Common myeloid progenitor, CD34-positive (primary cell): ENCODE results near the gene NEGR1.

Source experiments
- CTCF ChIA-PET: fragments of 350-600 bp; sonication (Branson Sonifier 250); formaldehyde crosslinking; loops from one replicate; lab custom pipeline; 2021; ENCODE audit warnings: antibody characterized with exemption; lab: Charles Lee
- POLR2A ChIA-PET: fragments of 350-600 bp; sonication (Branson Sonifier 250); formaldehyde crosslinking; loops from one replicate; lab custom pipeline; 2021; ENCODE audit warnings: antibody characterized with exemption; lab: Charles Lee
- DNase-seq, 3 donors: peaks; one replicate each; pipeline versions ENCODE4 v3.0.0 to v3.0.0-alpha.2; 2013
- H3K27ac ChIP-seq, 2 experiments: 1 replicate in 1 of 2; 2 replicates in 1 of 2; pipeline ENCODE4 v1.7.0; 2013; ENCODE audit warnings: inconsistent platforms in 2 of 2, low read length in 2 of 2, mild to moderate bottlenecking in 2 of 2, low read depth in 1 of 2, moderate library complexity in 1 of 2; ENCODE audit not compliant: severe bottlenecking in 2 of 2, insufficient read depth in 1 of 2, poor library complexity in 1 of 2
- H3K27me3 ChIP-seq, 5 experiments: replicated peaks in 2 of 5; 1 replicate in 3 of 5; 2 replicates in 2 of 5; pipeline versions ENCODE4 v1.6.1 to v1.7.0; 2013; ENCODE audit warnings: low read length in 4 of 5, mild to moderate bottlenecking in 2 of 5, moderate library complexity in 2 of 5, inconsistent platforms in 1 of 5; ENCODE audit not compliant: insufficient read depth in 5 of 5, control insufficient read depth in 4 of 5
- H3K36me3 ChIP-seq, 4 experiments: 1 replicate in 2 of 4; 2 replicates in 2 of 4; pipeline versions ENCODE4 v1.6.1 to v1.7.0; 2013; ENCODE audit warnings: low read length in 3 of 4, control low read depth in 1 of 4, mild to moderate bottlenecking in 1 of 4; ENCODE audit not compliant: control insufficient read depth in 4 of 4, insufficient read depth in 4 of 4
- H3K4me1 ChIP-seq, 4 experiments: 1 replicate in 3 of 4; 2 replicates in 1 of 4; pipeline versions ENCODE4 v1.6.1 to v1.7.1; 2013; ENCODE audit warnings: low read length in 3 of 4, mild to moderate bottlenecking in 3 of 4, control low read depth in 1 of 4, inconsistent platforms in 1 of 4, moderate library complexity in 1 of 4; ENCODE audit not compliant: control insufficient read depth in 4 of 4, insufficient read depth in 4 of 4; ENCODE audit errors: control extremely low read depth in 1 of 4
- H3K4me3 ChIP-seq, 7 experiments: 1 replicate in 4 of 7; 2 replicates in 3 of 7; pipeline versions ENCODE4 v1.5.1 to v1.7.0; 2013; ENCODE audit warnings: mild to moderate bottlenecking in 7 of 7, low read length in 6 of 7, moderate library complexity in 6 of 7, inconsistent platforms in 2 of 7, low read depth in 2 of 7, control low read depth in 1 of 7; ENCODE audit not compliant: insufficient read depth in 4 of 7, control insufficient read depth in 1 of 7; ENCODE audit errors: extremely low read depth in 1 of 7
- H3K9me3 ChIP-seq, 5 experiments: 1 replicate in 4 of 5; 2 replicates in 1 of 5; pipeline versions ENCODE4 v1.6.1 to v1.7.1; 2013; ENCODE audit warnings: low read length in 4 of 5, mild to moderate bottlenecking in 2 of 5, inconsistent platforms in 1 of 5, low read depth in 1 of 5, moderate library complexity in 1 of 5; ENCODE audit not compliant: control insufficient read depth in 4 of 5, insufficient read depth in 2 of 5; ENCODE audit errors: control extremely low read depth in 1 of 5
- WGBS: methylation state at CpG from one replicate; pipeline ENCODE4 v1.1.5; 2013; ENCODE audit not compliant: insufficient coverage; 5-methylcytosine and 5-hydroxymethylcytosine counted together

The NEGR1 gene

GRCh38 chr1:71762514-71763255 lies 519.7 kb downstream of the NEGR1 start:
- ChIA-PET CTCF (no interaction called here), POLR2A (no interaction called here)
- peaks cover 0 to 8% (median 2%) of the 10 kb centered on the region in 5 experiments for H3K9me3 ChIP-seq
- H3K4me1 ChIP-seq, result peaks cover 0 to 4% (median 0%) of the 10 kb centered on the region in 4 experiments
- no peaks in the 10 kb centered on the region for H3K27me3 ChIP-seq
- H3K27ac ChIP-seq, result no peak overlapping the region
- no CpG with 5 or more reads among the region's 1 CpG for WGBS
- H3K36me3 ChIP-seq, result no peaks in the 10 kb centered on the region
- no peak for DNase-seq
- H3K4me3 ChIP-seq, result no peak overlapping the region

- Histone ChIP-seq H3K9me3 (no peaks in the 10 kb centered on the region), H3K4me3 (no peak overlapping the region), H3K27ac (no peak overlapping the region), H3K36me3 (no peaks in the 10 kb centered on the region), H3K4me1 (no peaks in the 10 kb centered on the region), H3K27me3 (no peaks in the 10 kb centered on the region)
- 100% methylated on average over 1 of the region's 1 CpG for WGBS
- ChIA-PET POLR2A (no interaction called here), CTCF (interaction anchor here (0.5 to 0.9 kb wide), 2 partner anchors 79 to 174 kb away, joined by 3 read pairs; no protein-coding TSS in a partner anchor)
- no peak for DNase-seq
These were observed 526.9 kb downstream of the NEGR1 start for GRCh38 chr1:71755441-71755840.

- no peak overlapping the region for H3K27ac ChIP-seq
- H3K4me3 ChIP-seq, result no peak overlapping the region
- H3K4me1 ChIP-seq, result no peaks in the 10 kb centered on the region
- H3K9me3 ChIP-seq, result no peaks in the 10 kb centered on the region
- CTCF ChIA-PET, result no interaction called here
- H3K36me3 ChIP-seq, result no peaks in the 10 kb centered on the region
- DNase-seq, result no peak
- POLR2A ChIA-PET, result no interaction called here
- WGBS, result 100% methylated on average over 4 of the region's 4 CpGs
- H3K27me3 ChIP-seq, result no peaks in the 10 kb centered on the region
These were observed 528.6 kb downstream of the NEGR1 start for GRCh38 chr1:71753746-71754145.

- Histone ChIP-seq H3K36me3 (peaks cover 0 to 3% (median 0%) of the 10 kb centered on the region in 4 experiments), H3K27me3 (no peaks in the 10 kb centered on the region), H3K27ac (no peak overlapping the region), H3K9me3 (peaks cover 0 to 9% (median 0%) of the 10 kb centered on the region in 5 experiments), H3K4me3 (no peak overlapping the region), H3K4me1 (no peaks in the 10 kb centered on the region)
- DNase-seq, result no peak
- POLR2A ChIA-PET, result no interaction called here
- CTCF ChIA-PET, result no interaction called here
These were observed 537.0 kb downstream of the NEGR1 start for GRCh38 chr1:71745326-71745725.

- no peak overlapping the region for H3K27ac ChIP-seq
- ChIA-PET POLR2A (no interaction called here), CTCF (no interaction called here)
- no peaks in the 10 kb centered on the region for H3K4me1 ChIP-seq
- DNase-seq, result no peak
- WGBS, result no CpG with 5 or more reads among the region's 2 CpGs
- peaks cover 0 to 9% (median 0%) of the 10 kb centered on the region in 5 experiments for H3K9me3 ChIP-seq
- H3K36me3 ChIP-seq, result peaks cover 0 to 3% (median 0%) of the 10 kb centered on the region in 4 experiments
- no peak overlapping the region for H3K4me3 ChIP-seq
- no peaks in the 10 kb centered on the region for H3K27me3 ChIP-seq
These were observed 538.5 kb downstream of the NEGR1 start for GRCh38 chr1:71743862-71744261.

- no peaks in the 10 kb centered on the region for H3K4me1 ChIP-seq
- peaks cover 0 to 9% (median 0%) of the 10 kb centered on the region in 5 experiments for H3K9me3 ChIP-seq
- WGBS, result no CpG with 5 or more reads among the region's 2 CpGs
- CTCF ChIA-PET, result no interaction called here
- POLR2A ChIA-PET, result no interaction called here
- DNase-seq, result peak in 1 of 3 donors; percentile 11
- peaks cover 0 to 3% (median 0%) of the 10 kb centered on the region in 4 experiments for H3K36me3 ChIP-seq
- no peaks in the 10 kb centered on the region for H3K27me3 ChIP-seq
- no peak overlapping the region for H3K4me3 ChIP-seq
- no peak overlapping the region for H3K27ac ChIP-seq
These were observed 543.4 kb downstream of the NEGR1 start for GRCh38 chr1:71738910-71739309.

GRCh38 chr1:71738256-71738655 lies 544.1 kb downstream of the NEGR1 start:
- WGBS, result 100% methylated on average over 1 of the region's 1 CpG

More at GRCh38 chr1:71738256-71738655, 544.1 kb downstream of the NEGR1 start:
- Histone ChIP-seq H3K9me3 (peaks cover 0 to 9% (median 0%) of the 10 kb centered on the region in 5 experiments), H3K4me1 (peaks cover 0 to 2% (median under 1%) of the 10 kb centered on the region in 4 experiments), H3K4me3 (no peak overlapping the region), H3K36me3 (peaks cover 0 to 3% (median 0%) of the 10 kb centered on the region in 4 experiments), H3K27ac (no peak overlapping the region), H3K27me3 (no peaks in the 10 kb centered on the region)
- DNase-seq, result no peak
- ChIA-PET POLR2A (no interaction called here), CTCF (no interaction called here)
